HG02885 (cell line): ENCODE results near the gene MYL6B.
"Not testable (repeated sequence)": the region's sequence is repeated elsewhere in the genome, so short reads cannot be mapped to it uniquely, and the experiment has no call there.

Source experiments
- ATAC-seq: cut with Tn5 transposase; IDR thresholded peaks from one replicate; pipeline ENCODE4 v1.9.1; 2021; ENCODE audit warnings: mild to moderate bottlenecking; ENCODE audit not compliant: unreplicated experiment, poor library complexity

MYL6B gene

GRCh38 chr12:56152132-56152755, at the start of gene MYL6B:
MYL6B (plus strand) TSS chr12:56152587; CDS start chr12:56153919, 1,332 bp downstream.
- ATAC-seq: peak; percentile 91

GRCh38 chr12:56102683-56103065, 49.7 kb upstream of the MYL6B start:
- ATAC-seq: no peak

- no peak for ATAC-seq
Measured at GRCh38 chr12:56103066-56103711, 49.2 kb upstream of the MYL6B start.

- no peak for ATAC-seq
Measured at GRCh38 chr12:56103823-56104108, 48.6 kb upstream of the MYL6B start.

- peak; percentile 93 for ATAC-seq
Measured at GRCh38 chr12:56104109-56104814, 48.1 kb upstream of the MYL6B start, which contains the start of gene PA2G4. PA2G4 (plus strand) TSS chr12:56104559; CDS start chr12:56104738, 179 bp downstream.

- ATAC-seq: peak; percentile 22
Measured at GRCh38 chr12:56104815-56105608, 47.4 kb upstream of the MYL6B start.

- ATAC-seq: no peak
Measured at GRCh38 chr12:56105609-56105902, 46.8 kb upstream of the MYL6B start.

- no peak for ATAC-seq
Measured at GRCh38 chr12:56107242-56107641, 45.1 kb upstream of the MYL6B start.

- ATAC-seq: no peak
Measured at GRCh38 chr12:56110571-56110970, 41.8 kb upstream of the MYL6B start.

- ATAC-seq: no peak
Measured at GRCh38 chr12:56114084-56114483, 38.3 kb upstream of the MYL6B start.

- ATAC-seq: no peak
Measured at GRCh38 chr12:56115329-56115728, 37.1 kb upstream of the MYL6B start.

- ATAC-seq: peak; percentile 46
Measured at GRCh38 chr12:56116267-56117081, 35.9 kb upstream of the MYL6B start, which contains the start of gene RPL41. RPL41 (plus strand) TSS chr12:56116633.

- not testable (repeated sequence) for ATAC-seq
Measured at GRCh38 chr12:56117082-56117706, 35.2 kb upstream of the MYL6B start.

GRCh38 chr12:56117778-56118687, 34.4 kb upstream of the MYL6B start, which contains the start of gene ZC3H10:
ZC3H10 (plus strand) TSS chr12:56118266; CDS start chr12:56120563, 2,297 bp downstream.
- ATAC-seq: peak; percentile 82

- no peak for ATAC-seq
Measured at GRCh38 chr12:56118688-56119357, 33.6 kb upstream of the MYL6B start.

GRCh38 chr12:56119361-56119796, 33.0 kb upstream of the MYL6B start:
- ATAC-seq: no peak

- no peak for ATAC-seq
Measured at GRCh38 chr12:56120158-56120846, 32.1 kb upstream of the MYL6B start.
